Hepatocyte (in vitro differentiated cells): Measurements from ENCODE around the gene GPR45.

Source experiments
- CTCF ChIP-seq: fragments of 200-600 bp; sonication (generic); IDR thresholded peaks from 2 replicates; pipeline ENCODE4 v1.5.1; 2016; ENCODE audit warnings: antibody characterized with exemption, mild to moderate bottlenecking; ENCODE audit not compliant: poor library complexity
- EZH2 ChIP-seq: fragments of 200-600 bp; sonication (generic); IDR thresholded peaks from 2 replicates; pipeline ENCODE4 v1.6.1; 2016; ENCODE audit warnings: antibody characterized with exemption, mild to moderate bottlenecking, borderline replicate concordance

GRCh38 chr2:105243961-105244360, 2.4 kb downstream of the GPR45 start:
- TF ChIP-seq CTCF (no peak), EZH2 (no peak)
